Measurements from ENCODE around the gene NFYC. TPM values are rescaled to one million over a fixed set of nuclear protein-coding genes. Genes with fewer than 3 reads are reported as not detected.

Gene NFYC
- total RNA-seq, 1 donor: 24.2 TPM

GRCh38 chr1:40689737-40690136 is 1.8 kb upstream of the NFYC start:
- peaks cover 12% of the 10 kb centered on the region for H3K36me3 ChIP-seq (ENCODE audit: insufficient read depth, low read length)
- no peak overlapping the region for H3K4me2 ChIP-seq (ENCODE audit: insufficient read depth, low read length)
- no peaks in the 10 kb centered on the region for H3K9me3 ChIP-seq (ENCODE audit: low read depth, low read length)
- peaks cover 53% of the 10 kb centered on the region for H3K79me2 ChIP-seq (ENCODE audit: insufficient read depth, low read length)
- no peak overlapping the region for H2AFZ ChIP-seq (ENCODE audit: low read length)
- H4K20me1 ChIP-seq (ENCODE audit: insufficient read depth, low read length): peaks cover 9% of the 10 kb centered on the region
- DNase-seq (ENCODE audit: insufficient read length, low spot score, missing footprints): no peak
- H3K4me3 ChIP-seq (ENCODE audit: insufficient read depth, low read length): no peak overlapping the region
- TF ChIP-seq, protein P1, sequence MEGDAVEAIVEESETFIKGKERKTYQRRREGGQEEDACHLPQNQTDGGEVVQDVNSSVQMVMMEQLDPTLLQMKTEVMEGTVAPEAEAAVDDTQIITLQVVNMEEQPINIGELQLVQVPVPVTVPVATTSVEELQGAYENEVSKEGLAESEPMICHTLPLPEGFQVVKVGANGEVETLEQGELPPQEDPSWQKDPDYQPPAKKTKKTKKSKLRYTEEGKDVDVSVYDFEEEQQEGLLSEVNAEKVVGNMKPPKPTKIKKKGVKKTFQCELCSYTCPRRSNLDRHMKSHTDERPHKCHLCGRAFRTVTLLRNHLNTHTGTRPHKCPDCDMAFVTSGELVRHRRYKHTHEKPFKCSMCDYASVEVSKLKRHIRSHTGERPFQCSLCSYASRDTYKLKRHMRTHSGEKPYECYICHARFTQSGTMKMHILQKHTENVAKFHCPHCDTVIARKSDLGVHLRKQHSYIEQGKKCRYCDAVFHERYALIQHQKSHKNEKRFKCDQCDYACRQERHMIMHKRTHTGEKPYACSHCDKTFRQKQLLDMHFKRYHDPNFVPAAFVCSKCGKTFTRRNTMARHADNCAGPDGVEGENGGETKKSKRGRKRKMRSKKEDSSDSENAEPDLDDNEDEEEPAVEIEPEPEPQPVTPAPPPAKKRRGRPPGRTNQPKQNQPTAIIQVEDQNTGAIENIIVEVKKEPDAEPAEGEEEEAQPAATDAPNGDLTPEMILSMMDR (IDR thresholded peaks at IDR 0.05; ENCODE audit: extremely low read depth, low read depth, low read length): no peak
- peaks cover 20% of the 10 kb centered on the region for H3K4me1 ChIP-seq (ENCODE audit: insufficient read depth, low read length)
- H3K27ac ChIP-seq (ENCODE audit: low read depth, low read length): no peak overlapping the region
- H3K27me3 ChIP-seq (ENCODE audit: insufficient read depth, low read length): no peaks in the 10 kb centered on the region

DNA sequence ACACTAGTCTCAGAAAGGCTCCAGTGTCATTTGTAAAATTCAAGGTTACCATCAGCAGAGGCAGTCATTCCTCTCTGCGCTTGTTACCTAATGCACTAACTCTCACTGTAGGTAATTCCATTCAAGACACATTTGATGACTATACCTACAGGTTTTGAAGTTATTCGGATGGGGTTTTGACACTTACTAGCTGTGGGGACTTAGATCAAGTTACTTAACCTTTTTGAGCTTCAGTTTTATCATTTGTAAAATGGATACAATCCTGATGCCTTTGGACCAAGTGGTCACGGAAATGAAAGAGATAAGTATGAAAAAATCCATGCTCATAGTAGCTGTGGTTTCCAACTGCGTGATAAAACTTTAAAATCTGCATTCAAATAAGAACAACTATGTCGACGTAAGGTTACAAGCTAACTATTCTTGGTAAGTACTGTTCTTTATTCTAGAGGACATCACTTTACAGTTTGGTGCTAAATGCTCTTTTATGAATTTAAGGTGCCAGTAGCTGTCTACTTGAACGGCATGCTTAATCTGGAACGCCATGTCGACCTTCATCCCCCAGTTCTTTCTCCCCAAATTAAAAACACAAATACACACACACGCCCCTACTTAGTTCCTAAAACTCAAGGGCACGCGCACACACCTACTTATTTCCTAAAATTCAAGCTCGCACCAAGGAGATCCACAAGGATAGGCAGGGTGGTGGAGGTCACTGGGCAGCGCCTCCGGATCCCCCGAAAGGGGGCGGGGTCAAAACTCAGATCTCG is 550 bp upstream of the NFYC start:
- Histone ChIP-seq H3K27me3 (ENCODE audit: insufficient read depth, low read length) (no peaks in the 10 kb centered on the region), H3K4me2 (ENCODE audit: insufficient read depth, low read length) (peak overlapping the region; percentile 93), H3K4me3 (ENCODE audit: insufficient read depth, low read length) (peak overlapping the region; percentile 97), H3K4me1 (ENCODE audit: insufficient read depth, low read length) (peaks cover 20% of the 10 kb centered on the region), H3K9me3 (ENCODE audit: low read depth, low read length) (no peaks in the 10 kb centered on the region), H3K36me3 (ENCODE audit: insufficient read depth, low read length) (peaks cover 12% of the 10 kb centered on the region), H2AFZ (ENCODE audit: low read length) (peak overlapping the region; percentile 81), H4K20me1 (ENCODE audit: insufficient read depth, low read length) (peaks cover 9% of the 10 kb centered on the region), H3K79me2 (ENCODE audit: insufficient read depth, low read length) (peaks cover 66% of the 10 kb centered on the region), H3K27ac (ENCODE audit: low read depth, low read length) (peak overlapping the region; percentile 93)
- TF ChIP-seq, protein P1 (IDR thresholded peaks at IDR 0.05; ENCODE audit: extremely low read depth, low read depth, low read length): no peak
- peak; percentile 52 for DNase-seq (ENCODE audit: insufficient read length, low spot score, missing footprints)

DNA sequence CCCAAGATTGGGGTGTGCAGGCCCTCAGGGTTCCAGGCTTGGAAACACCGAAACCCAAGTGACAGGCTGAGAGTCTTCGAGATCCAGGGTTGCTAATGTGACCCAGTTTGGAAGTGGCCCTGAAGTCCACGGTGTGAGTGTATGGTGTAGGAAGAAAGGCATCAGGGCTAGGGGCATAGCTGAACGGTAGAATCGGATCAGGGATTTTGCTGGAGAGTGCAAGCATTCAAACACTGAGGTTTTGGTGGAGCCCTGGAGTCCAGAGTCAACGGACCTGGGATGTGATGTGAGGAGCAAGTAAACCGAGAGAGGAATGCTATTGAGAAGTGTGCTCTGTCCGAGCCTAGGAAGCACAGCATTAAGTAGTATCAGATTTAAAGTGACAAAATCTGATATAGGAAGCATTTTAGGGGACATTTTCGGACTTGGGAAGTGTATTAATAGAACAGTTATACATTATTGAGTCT is 958 bp downstream of the NFYC start:
- Histone ChIP-seq H2AFZ (ENCODE audit: low read length) (peak overlapping the region; percentile 87), H3K4me1 (ENCODE audit: insufficient read depth, low read length) (peaks cover 20% of the 10 kb centered on the region), H3K9me3 (ENCODE audit: low read depth, low read length) (no peaks in the 10 kb centered on the region), H3K4me2 (ENCODE audit: insufficient read depth, low read length) (peak overlapping the region; percentile 93), H3K27ac (ENCODE audit: low read depth, low read length) (peak overlapping the region; percentile 93), H3K79me2 (ENCODE audit: insufficient read depth, low read length) (peaks cover 81% of the 10 kb centered on the region), H3K27me3 (ENCODE audit: insufficient read depth, low read length) (no peaks in the 10 kb centered on the region), H4K20me1 (ENCODE audit: insufficient read depth, low read length) (peaks cover 9% of the 10 kb centered on the region), H3K4me3 (ENCODE audit: insufficient read depth, low read length) (peak overlapping the region; percentile 97), H3K36me3 (ENCODE audit: insufficient read depth, low read length) (peaks cover 5% of the 10 kb centered on the region)
- DNase-seq (ENCODE audit: insufficient read length, low spot score, missing footprints): no peak
- TF ChIP-seq, protein P1 (IDR thresholded peaks at IDR 0.05; ENCODE audit: extremely low read depth, low read depth, low read length): no peak

GRCh38 chr1:40693425-40693824 is 1.9 kb downstream of the NFYC start:
- Histone ChIP-seq H3K4me3 (ENCODE audit: insufficient read depth, low read length) (no peak overlapping the region), H3K27ac (ENCODE audit: low read depth, low read length) (peak overlapping the region; percentile 93), H3K4me1 (ENCODE audit: insufficient read depth, low read length) (peaks cover 20% of the 10 kb centered on the region), H3K27me3 (ENCODE audit: insufficient read depth, low read length) (no peaks in the 10 kb centered on the region), H3K79me2 (ENCODE audit: insufficient read depth, low read length) (peaks cover 90% of the 10 kb centered on the region), H3K36me3 (ENCODE audit: insufficient read depth, low read length) (peaks cover 5% of the 10 kb centered on the region), H3K4me2 (ENCODE audit: insufficient read depth, low read length) (peak overlapping the region; percentile 93), H2AFZ (ENCODE audit: low read length) (no peak overlapping the region), H3K9me3 (ENCODE audit: low read depth, low read length) (no peaks in the 10 kb centered on the region), H4K20me1 (ENCODE audit: insufficient read depth, low read length) (peaks cover 9% of the 10 kb centered on the region)
- TF ChIP-seq, protein P1 (IDR thresholded peaks at IDR 0.05; ENCODE audit: extremely low read depth, low read depth, low read length): no peak
- no peak for DNase-seq (ENCODE audit: insufficient read length, low spot score, missing footprints)
